Astrocyte (in vitro differentiated cells and primary cell): ENCODE measurements around the gene KDM7A. TPM values are rescaled to one million over a fixed set of nuclear protein-coding genes. Genes with fewer than 3 reads are reported as not detected.
A peak's percentile ranks its signal among the peaks of the same experiment; 100 is the strongest.
"Not testable (repeated sequence)": the region's sequence is repeated elsewhere in the genome, so short reads cannot be mapped to it uniquely, and the experiment has no call there.

Experiments
- DNase-seq: peaks from one replicate; pipeline ENCODE4 v3.0.0-alpha.2; 2010; ENCODE audit warnings: low read depth
- FAIRE-seq: peaks from 2 replicates; lab custom pipeline; 2011; peaks lifted over from hg19 to GRCh38; lab: Jason Lieb, UNC
- H2AFZ ChIP-seq: 2 replicates; pipeline ENCODE4 v1.6.0; 2012; ENCODE audit warnings: low read depth, low read length, inconsistent platforms
- H3K27ac ChIP-seq: 2 replicates; pipeline ENCODE4 v1.5.1; 2011; ENCODE audit warnings: low read depth, low read length, inconsistent platforms
- H3K27me3 ChIP-seq: 2 replicates; pipeline ENCODE4 v1.6.0; 2011; ENCODE audit warnings: low read length, inconsistent platforms; ENCODE audit not compliant: insufficient read depth
- H3K36me3 ChIP-seq: 2 replicates; pipeline ENCODE4 v1.5.1; 2011; ENCODE audit warnings: low read length, inconsistent platforms; ENCODE audit not compliant: insufficient read depth
- H3K4me1 ChIP-seq: 2 replicates; pipeline ENCODE4 v1.5.1; 2011; ENCODE audit warnings: low read length, inconsistent platforms; ENCODE audit not compliant: insufficient read depth
- H3K4me2 ChIP-seq: 2 replicates; pipeline ENCODE4 v1.6.0; 2012; ENCODE audit warnings: low read length, inconsistent platforms
- H3K4me3 ChIP-seq: 2 replicates; pipeline ENCODE4 v1.5.1; 2011; ENCODE audit warnings: low read depth, mild to moderate bottlenecking, low read length, inconsistent platforms; ENCODE audit not compliant: insufficient read depth
- H3K79me2 ChIP-seq: 2 replicates; pipeline ENCODE4 v1.6.0; 2012; ENCODE audit warnings: mild to moderate bottlenecking, low read length, inconsistent platforms; ENCODE audit not compliant: insufficient read depth
- H3K9ac ChIP-seq: 2 replicates; pipeline ENCODE4 v1.6.0; 2012; ENCODE audit warnings: mild to moderate bottlenecking, low read length, inconsistent platforms
- H3K9me3 ChIP-seq: 2 replicates; pipeline ENCODE4 v1.5.1; 2012; ENCODE audit warnings: low read depth, mild to moderate bottlenecking, low read length, inconsistent platforms; ENCODE audit not compliant: insufficient read depth
- H4K20me1 ChIP-seq: 2 replicates; pipeline ENCODE4 v1.6.0; 2012; ENCODE audit warnings: low read length, inconsistent platforms; ENCODE audit not compliant: insufficient read depth
- H3K27ac Mint-ChIP-seq: one replicate; pipeline ENCODE4 v1.8.0; 2021; ENCODE audit warnings: mild to moderate bottlenecking, mixed read lengths; ENCODE audit not compliant: unreplicated experiment
- H3K27me3 Mint-ChIP-seq: one replicate; pipeline ENCODE4 v1.8.0; 2021; ENCODE audit warnings: low read depth, mixed read lengths; ENCODE audit not compliant: unreplicated experiment
- H3K36me3 Mint-ChIP-seq: one replicate; pipeline ENCODE4 v1.8.0; 2021; ENCODE audit warnings: low read depth, mixed read lengths; ENCODE audit not compliant: unreplicated experiment
- H3K4me1 Mint-ChIP-seq: one replicate; pipeline ENCODE4 v1.8.0; 2021; ENCODE audit warnings: low read depth, mixed read lengths; ENCODE audit not compliant: unreplicated experiment
- H3K4me3 Mint-ChIP-seq: one replicate; pipeline ENCODE4 v1.8.0; 2021; ENCODE audit warnings: mild to moderate bottlenecking, moderate library complexity, mixed read lengths; ENCODE audit not compliant: unreplicated experiment
- H3K9me3 Mint-ChIP-seq: one replicate; pipeline ENCODE4 v1.8.0; 2021; ENCODE audit warnings: mild to moderate bottlenecking, mixed read lengths; ENCODE audit not compliant: unreplicated experiment
- EZH2 ChIP-seq: IDR thresholded peaks from 2 replicates; pipeline ENCODE4 v1.6.1; 2012; ENCODE audit warnings: mild to moderate bottlenecking, low read length, inconsistent platforms; ENCODE audit not compliant: insufficient read depth
- total RNA-seq: library from RNA; stranded (reverse); gene quantifications from 2 replicates; pipeline ENCODE4 v1.2.1, GENCODE V29; 2021
- TF ChIP-seq, protein P1 (sequence below): IDR thresholded peaks from 2 replicates; pipeline ENCODE4 v1.5.1; 2011; ENCODE audit warnings: low read depth, mild to moderate bottlenecking, inconsistent platforms, low read length, moderate library complexity; ENCODE audit not compliant: insufficient read depth

Gene KDM7A
- total RNA-seq, 1 donor from 2014 or later: 5.4 TPM

DNA sequence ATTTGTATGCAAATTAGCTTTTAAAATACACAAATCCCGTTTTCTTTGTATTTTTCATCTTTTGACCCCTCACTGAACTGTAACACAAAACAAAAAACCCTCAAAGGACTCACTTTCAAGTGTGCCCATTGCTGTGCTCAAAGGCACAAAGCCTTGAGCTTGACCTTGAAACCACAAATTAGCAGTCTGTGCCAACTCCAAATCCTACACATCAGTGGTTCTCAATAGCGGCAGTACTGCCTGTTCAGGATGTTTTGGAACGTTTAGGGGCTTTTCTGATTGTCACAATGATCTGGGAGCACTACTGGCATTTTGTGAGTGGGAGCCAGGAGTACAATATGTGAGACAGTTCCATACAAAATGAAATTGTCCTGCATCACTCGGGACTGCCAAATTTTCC, 55.5 kb downstream of the KDM7A start:
- no peaks in the 10 kb centered on the region for H3K9me3 Mint-ChIP-seq
- DNase-seq (peak; percentile 36), FAIRE-seq (no peak)
- Histone ChIP-seq H3K27ac (no peak overlapping the region), H3K4me1 (no peaks in the 10 kb centered on the region), H3K36me3 (no peaks in the 10 kb centered on the region), H3K9me3 (no peaks in the 10 kb centered on the region), H3K27me3 (no peaks in the 10 kb centered on the region), H3K4me3 (no peak overlapping the region), H4K20me1 (no peaks in the 10 kb centered on the region), H3K79me2 (no peaks in the 10 kb centered on the region), H2AFZ (no peak overlapping the region), H3K4me2 (no peak overlapping the region), H3K9ac (no peak overlapping the region)
- no peak overlapping the region for H3K27ac Mint-ChIP-seq
- TF ChIP-seq, protein P1, sequence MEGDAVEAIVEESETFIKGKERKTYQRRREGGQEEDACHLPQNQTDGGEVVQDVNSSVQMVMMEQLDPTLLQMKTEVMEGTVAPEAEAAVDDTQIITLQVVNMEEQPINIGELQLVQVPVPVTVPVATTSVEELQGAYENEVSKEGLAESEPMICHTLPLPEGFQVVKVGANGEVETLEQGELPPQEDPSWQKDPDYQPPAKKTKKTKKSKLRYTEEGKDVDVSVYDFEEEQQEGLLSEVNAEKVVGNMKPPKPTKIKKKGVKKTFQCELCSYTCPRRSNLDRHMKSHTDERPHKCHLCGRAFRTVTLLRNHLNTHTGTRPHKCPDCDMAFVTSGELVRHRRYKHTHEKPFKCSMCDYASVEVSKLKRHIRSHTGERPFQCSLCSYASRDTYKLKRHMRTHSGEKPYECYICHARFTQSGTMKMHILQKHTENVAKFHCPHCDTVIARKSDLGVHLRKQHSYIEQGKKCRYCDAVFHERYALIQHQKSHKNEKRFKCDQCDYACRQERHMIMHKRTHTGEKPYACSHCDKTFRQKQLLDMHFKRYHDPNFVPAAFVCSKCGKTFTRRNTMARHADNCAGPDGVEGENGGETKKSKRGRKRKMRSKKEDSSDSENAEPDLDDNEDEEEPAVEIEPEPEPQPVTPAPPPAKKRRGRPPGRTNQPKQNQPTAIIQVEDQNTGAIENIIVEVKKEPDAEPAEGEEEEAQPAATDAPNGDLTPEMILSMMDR: no peak
- TF ChIP-seq EZH2: no peak
- H3K4me1 Mint-ChIP-seq: no peaks in the 10 kb centered on the region
- H3K36me3 Mint-ChIP-seq: peaks cover 9% of the 10 kb centered on the region
- H3K4me3 Mint-ChIP-seq: no peak overlapping the region
- no peaks in the 10 kb centered on the region for H3K27me3 Mint-ChIP-seq

DNA sequence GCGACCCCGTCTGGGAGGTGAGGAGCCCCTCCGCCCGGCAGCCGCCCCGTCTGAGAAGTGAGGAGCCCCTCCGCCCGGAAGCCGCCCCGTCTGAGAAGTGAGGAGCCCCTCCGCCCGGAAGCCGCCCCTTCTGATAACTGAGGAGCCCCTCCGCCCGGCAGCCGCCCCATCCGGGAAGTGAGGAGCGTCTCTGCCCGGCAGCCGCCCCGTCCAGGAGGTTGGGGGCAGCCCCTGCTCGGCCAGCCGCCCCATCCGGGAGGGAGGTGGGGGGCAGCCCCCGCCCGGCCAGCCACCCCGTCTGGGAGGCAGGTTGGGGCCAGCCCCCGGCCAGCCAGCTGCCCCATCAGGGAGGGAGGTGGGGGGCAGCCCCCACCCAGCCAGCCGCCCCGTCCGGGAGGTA, 62.0 kb downstream of the KDM7A start:
- not testable (repeated sequence) for H3K9me3 Mint-ChIP-seq, H3K4me3 ChIP-seq, H3K36me3 ChIP-seq, H3K27me3 ChIP-seq, FAIRE-seq, H3K9me3 ChIP-seq, H3K27ac Mint-ChIP-seq, H3K9ac ChIP-seq, H3K27me3 Mint-ChIP-seq, H3K4me1 ChIP-seq, H3K79me2 ChIP-seq, H3K4me2 ChIP-seq, H4K20me1 ChIP-seq, H3K4me3 Mint-ChIP-seq, H3K4me1 Mint-ChIP-seq, H3K27ac ChIP-seq, H2AFZ ChIP-seq, DNase-seq
- H3K36me3 Mint-ChIP-seq: peaks cover 16% of the 10 kb centered on the region

DNA sequence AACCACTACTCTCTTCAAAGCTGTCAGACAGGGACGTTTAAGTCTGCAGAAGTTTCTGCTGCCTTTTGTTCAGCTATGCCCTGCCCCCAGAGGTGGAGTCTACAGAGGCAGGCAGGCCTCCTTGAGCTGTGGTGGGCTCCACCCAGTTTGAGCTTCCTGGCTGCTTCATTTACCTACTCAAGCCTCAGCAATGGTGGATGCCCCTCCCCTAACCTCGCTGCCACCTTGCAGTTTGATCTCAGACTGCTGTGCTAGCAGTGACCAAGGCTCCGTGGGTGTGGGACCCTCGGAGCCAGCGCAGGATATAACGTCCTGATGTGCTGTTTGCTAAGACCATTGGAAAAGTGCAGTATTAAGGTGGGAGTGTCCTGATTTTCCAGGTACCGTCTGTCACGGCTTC, 68.0 kb downstream of the KDM7A start:
- not testable (repeated sequence) for H3K4me1 ChIP-seq, H2AFZ ChIP-seq, H3K4me2 ChIP-seq, H3K27ac ChIP-seq, H3K4me1 Mint-ChIP-seq, FAIRE-seq, H3K9ac ChIP-seq, H3K27ac Mint-ChIP-seq, H3K27me3 ChIP-seq, H3K4me3 ChIP-seq, H3K4me3 Mint-ChIP-seq, H3K36me3 ChIP-seq, DNase-seq, H3K27me3 Mint-ChIP-seq, H3K9me3 ChIP-seq, H4K20me1 ChIP-seq, H3K79me2 ChIP-seq
- H3K36me3 Mint-ChIP-seq: peaks cover 49% of the 10 kb centered on the region
- H3K9me3 Mint-ChIP-seq: peaks cover 15% of the 10 kb centered on the region

DNA sequence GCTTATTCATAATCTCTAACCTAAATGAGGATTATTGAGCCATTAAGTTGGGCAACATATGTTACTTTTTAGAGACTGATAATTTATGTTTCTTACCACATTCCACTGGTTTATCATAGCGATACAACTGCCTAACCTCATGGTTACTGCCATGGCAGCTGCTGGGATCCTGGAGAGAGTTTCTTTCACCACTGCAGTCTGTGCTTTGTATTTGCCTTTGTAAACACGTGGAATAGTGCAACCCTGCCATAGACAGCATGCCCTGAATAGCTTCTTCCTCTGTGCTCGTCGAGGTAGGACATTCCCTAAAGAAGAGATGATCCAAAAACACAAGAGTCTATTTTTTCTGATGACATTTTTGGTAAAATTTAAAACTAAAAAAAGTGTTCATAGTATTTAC, 80.3 kb downstream of the KDM7A start:
- H3K27me3 Mint-ChIP-seq: no peaks in the 10 kb centered on the region
- no peak overlapping the region for H3K4me2 ChIP-seq
- no peaks in the 10 kb centered on the region for H3K36me3 ChIP-seq
- H4K20me1 ChIP-seq: no peaks in the 10 kb centered on the region
- H3K4me1 Mint-ChIP-seq: no peaks in the 10 kb centered on the region
- H3K27ac Mint-ChIP-seq: no peak overlapping the region
- H3K9me3 Mint-ChIP-seq: peaks cover 5% of the 10 kb centered on the region
- no peak for FAIRE-seq
- peaks cover 36% of the 10 kb centered on the region for H3K36me3 Mint-ChIP-seq
- no peak overlapping the region for H3K27ac ChIP-seq
- H3K4me1 ChIP-seq: no peaks in the 10 kb centered on the region
- H3K79me2 ChIP-seq: no peaks in the 10 kb centered on the region
- H3K4me3 Mint-ChIP-seq: no peak overlapping the region
- H3K27me3 ChIP-seq: no peaks in the 10 kb centered on the region
- TF ChIP-seq EZH2: no peak
- TF ChIP-seq, protein P1: no peak
- no peaks in the 10 kb centered on the region for H3K9me3 ChIP-seq
- DNase-seq: no peak
- no peak overlapping the region for H3K4me3 ChIP-seq
- H3K9ac ChIP-seq: no peak overlapping the region
- H2AFZ ChIP-seq: no peak overlapping the region
